EH (cell line): ENCODE measurements around the gene ABCC3.
"Not testable (repeated sequence)": the region's sequence is repeated elsewhere in the genome, so short reads cannot be mapped to it uniquely, and the experiment has no call there.

Experiments
- DNase-seq: peaks from one replicate; pipeline ENCODE4 v3.0.0-alpha.2; 2015; ENCODE audit warnings: low read depth

Gene ABCC3

GRCh38 chr17:50666316-50666715 lies 31.6 kb downstream of the ABCC3 start:
- no peak for DNase-seq

GRCh38 chr17:50667259-50668024 lies 32.8 kb downstream of the ABCC3 start:
- no peak for DNase-seq

- peak; percentile 75 for DNase-seq
Measured at GRCh38 chr17:50668025-50668837, 33.5 kb downstream of the ABCC3 start.

- no peak for DNase-seq
Measured at GRCh38 chr17:50668838-50669581, 34.3 kb downstream of the ABCC3 start.

- no peak for DNase-seq
Measured at GRCh38 chr17:50672071-50672470, 37.4 kb downstream of the ABCC3 start.

GRCh38 chr17:50672831-50673551 lies 38.3 kb downstream of the ABCC3 start:
- no peak for DNase-seq

- no peak for DNase-seq
Measured at GRCh38 chr17:50675190-50675589, 40.5 kb downstream of the ABCC3 start.

- no peak for DNase-seq
Measured at GRCh38 chr17:50675627-50676026, 40.9 kb downstream of the ABCC3 start.

GRCh38 chr17:50676065-50676975 lies 41.6 kb downstream of the ABCC3 start:
- no peak for DNase-seq

GRCh38 chr17:50677851-50678375 lies 43.2 kb downstream of the ABCC3 start:
- no peak for DNase-seq

GRCh38 chr17:50679008-50679544 lies 44.4 kb downstream of the ABCC3 start:
- DNase-seq, result no peak

- DNase-seq, result no peak
Measured at GRCh38 chr17:50680126-50680525, 45.4 kb downstream of the ABCC3 start.

- DNase-seq, result not testable (repeated sequence)
Measured at GRCh38 chr17:50680543-50681262, 46.0 kb downstream of the ABCC3 start.

GRCh38 chr17:50681263-50682200 lies 46.9 kb downstream of the ABCC3 start:
- DNase-seq, result peak; percentile 89

GRCh38 chr17:50682441-50682840 lies 47.8 kb downstream of the ABCC3 start:
- DNase-seq, result no peak

- no peak for DNase-seq
Measured at GRCh38 chr17:50682938-50683337, 48.3 kb downstream of the ABCC3 start.

- no peak for DNase-seq
Measured at GRCh38 chr17:50683434-50684287, 49.0 kb downstream of the ABCC3 start.

GRCh38 chr17:50684288-50684611 lies 49.6 kb downstream of the ABCC3 start:
- no peak for DNase-seq
